Measurements from ENCODE around the gene KLRB1.
"Not testable (repeated sequence)": the region's sequence is repeated elsewhere in the genome, so short reads cannot be mapped to it uniquely, and the experiment has no call there.

The KLRB1 gene

DNA sequence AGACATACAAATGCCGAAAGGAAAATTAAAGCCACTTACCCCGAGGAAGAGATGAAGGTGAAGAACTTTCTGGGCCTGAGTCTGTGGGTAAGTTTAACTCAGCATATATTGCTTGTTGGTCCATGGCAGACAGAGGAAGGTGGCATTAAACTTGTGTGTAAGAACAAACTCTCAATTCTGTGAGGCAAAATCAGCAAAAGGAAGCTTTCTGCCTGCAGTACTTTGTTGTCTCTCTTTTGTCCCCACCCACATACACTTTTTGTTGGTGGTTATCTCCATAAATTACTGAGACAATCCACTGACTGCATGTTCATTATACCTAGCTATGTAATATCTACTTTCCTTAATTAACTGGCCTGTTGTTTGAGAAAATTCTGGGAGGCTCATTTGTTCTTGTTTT lies at the start of gene KLRB1:
KLRB1 (minus strand) TSS at position 201 of the 400 bp plus-strand sequence; CDS start at position 124, 77 bp downstream.
- no peak for DNase-seq (ENCODE audit: low read depth)

DNA sequence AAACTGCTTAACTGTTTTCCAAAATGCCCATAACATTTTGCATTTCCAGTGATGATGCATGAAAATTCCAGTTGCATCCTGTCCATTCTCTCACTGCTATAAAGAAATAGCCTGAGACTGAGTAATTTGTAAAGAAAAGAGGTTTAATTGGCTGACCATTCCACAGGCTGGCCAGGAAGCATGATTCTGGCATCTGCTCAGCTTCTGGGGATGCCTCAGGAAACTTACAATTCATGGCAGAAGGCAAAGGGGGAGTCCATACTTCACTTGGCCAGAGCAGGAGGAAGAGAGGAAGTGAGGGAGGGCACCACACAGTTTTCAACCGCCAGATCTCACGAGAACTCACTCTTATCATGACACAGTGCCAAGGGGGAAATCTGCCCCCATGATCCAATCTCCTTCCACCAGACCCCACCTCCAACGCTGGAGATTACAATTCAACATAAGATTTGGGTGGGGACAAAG lies 43.6 kb upstream of the KLRB1 start:
- no peak for DNase-seq (ENCODE audit: low read depth)

DNA sequence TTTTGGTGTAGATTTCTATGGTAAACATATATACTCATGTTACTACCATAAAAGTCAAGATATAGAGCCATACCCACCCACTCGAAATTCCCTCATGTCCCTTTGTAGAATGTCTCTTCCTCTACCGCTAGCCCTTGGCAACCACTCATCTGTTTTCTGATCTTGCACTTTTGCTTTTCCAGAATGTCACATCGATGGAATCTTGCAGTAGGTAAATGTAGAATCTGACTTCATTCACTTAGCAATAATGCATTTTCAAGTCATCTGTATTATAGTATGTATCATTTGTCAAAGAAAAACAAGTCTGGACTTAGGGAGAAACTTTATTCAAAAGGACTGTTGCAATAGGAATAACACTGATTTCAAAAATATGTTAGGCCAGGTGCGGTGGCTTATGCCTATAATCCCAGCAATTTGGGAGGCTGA lies 42.4 kb upstream of the KLRB1 start:
- no peak for DNase-seq (ENCODE audit: low read depth)

DNA sequence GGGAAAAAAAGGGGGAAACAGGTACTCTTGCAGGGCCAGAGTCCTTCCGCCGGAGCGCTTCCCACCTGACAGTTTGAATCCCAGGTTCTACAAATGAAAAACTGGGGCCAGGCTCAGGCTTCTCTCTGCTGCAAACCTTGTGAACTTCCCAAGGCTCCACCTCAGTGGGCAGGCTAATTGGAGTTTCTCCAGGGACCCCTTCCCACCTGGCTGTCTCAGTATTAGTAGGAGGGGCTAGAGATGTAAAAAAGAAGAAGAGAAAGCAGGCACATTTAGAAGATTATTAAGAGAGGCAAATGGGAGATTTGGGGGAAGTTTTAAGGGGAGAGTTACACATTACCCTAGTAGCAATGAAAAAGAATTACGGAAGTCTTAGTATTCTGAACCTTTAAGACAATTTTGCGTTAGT lies 41.8 kb upstream of the KLRB1 start:
- no peak for DNase-seq (ENCODE audit: low read depth)

DNA sequence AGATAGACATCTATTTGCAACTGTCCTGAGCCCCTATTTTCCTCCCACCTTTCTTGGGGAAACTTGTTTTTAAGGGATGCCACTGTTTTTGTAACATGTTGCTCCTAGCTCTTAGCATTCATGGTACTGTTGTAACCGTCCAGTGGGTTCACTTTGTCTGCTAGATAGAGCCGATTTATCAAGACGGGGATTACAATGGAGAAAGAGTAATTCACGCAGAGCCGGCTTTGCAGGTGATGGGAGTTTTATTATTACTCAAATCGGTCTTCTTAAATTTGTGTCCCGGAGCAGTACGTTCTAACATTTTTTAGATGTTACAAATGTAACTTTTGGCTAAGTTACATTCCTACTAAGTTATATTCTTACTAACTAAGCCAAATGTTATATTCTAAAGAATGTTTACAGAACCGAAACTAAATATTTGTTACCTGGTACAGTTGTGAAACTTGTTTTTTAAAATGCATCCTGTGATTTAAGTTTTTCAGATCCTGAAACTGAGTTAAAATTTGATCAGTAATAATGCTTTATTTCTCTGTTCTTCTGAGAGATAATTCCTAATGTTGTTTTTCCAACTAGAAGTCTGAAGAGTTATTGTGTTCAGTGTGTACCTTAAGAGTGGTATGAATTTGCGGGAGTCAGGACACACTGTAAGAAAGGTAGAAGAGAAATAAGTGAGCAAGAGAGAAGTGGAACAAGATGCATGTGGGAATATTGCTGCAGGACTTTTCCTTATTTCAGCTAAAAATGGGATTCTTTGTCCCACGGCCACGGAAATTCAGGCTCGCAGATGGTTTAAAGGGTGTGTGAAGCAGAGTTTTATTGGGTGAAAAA lies 41.2 kb upstream of the KLRB1 start:
- no peak for DNase-seq (ENCODE audit: low read depth)

DNA sequence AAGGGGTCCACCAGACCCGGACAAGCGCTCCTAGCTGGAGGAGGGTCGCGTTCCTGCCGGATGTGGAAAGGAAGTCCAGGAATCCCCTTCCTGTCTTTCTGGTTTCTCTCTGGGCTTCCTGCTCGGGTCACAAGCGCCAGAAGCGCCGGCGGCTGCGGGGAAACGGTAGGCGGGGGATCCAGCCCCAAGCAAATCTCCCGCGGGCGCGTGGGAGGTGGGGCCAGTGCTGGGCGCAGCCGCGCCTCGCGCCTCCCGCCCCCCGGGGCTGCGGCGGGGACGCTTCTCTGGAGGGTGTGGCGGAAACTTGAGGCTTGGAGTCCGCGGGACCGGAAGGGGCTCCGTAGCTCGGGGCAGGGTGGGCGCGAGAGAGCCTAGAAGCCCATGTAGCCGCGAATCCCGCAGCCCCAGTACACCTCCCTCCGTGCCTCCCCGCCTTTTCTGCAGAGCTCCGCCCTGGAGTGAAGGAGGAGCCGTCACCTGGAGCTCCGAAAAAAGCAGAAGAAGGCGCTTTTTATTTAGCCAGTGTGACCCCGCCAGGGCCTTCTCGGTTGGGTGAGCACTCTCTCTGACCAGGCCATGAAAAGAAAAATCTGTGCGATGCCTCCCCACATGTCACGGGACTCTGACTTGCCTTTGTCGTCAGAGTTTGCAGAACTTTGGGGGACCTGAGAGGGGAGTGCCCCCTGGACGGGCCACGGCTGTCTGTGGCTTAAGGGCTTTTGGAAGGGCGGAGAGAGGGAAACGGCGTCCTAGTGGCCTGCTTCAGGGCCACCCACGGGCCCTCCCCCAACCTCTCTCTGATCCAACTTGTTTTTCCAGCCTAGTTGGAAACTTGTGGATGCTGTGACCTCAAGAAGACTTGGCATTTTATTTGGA lies 40.3 kb upstream of the KLRB1 start:
- peak; percentile 80 for DNase-seq (ENCODE audit: low read depth)

DNA sequence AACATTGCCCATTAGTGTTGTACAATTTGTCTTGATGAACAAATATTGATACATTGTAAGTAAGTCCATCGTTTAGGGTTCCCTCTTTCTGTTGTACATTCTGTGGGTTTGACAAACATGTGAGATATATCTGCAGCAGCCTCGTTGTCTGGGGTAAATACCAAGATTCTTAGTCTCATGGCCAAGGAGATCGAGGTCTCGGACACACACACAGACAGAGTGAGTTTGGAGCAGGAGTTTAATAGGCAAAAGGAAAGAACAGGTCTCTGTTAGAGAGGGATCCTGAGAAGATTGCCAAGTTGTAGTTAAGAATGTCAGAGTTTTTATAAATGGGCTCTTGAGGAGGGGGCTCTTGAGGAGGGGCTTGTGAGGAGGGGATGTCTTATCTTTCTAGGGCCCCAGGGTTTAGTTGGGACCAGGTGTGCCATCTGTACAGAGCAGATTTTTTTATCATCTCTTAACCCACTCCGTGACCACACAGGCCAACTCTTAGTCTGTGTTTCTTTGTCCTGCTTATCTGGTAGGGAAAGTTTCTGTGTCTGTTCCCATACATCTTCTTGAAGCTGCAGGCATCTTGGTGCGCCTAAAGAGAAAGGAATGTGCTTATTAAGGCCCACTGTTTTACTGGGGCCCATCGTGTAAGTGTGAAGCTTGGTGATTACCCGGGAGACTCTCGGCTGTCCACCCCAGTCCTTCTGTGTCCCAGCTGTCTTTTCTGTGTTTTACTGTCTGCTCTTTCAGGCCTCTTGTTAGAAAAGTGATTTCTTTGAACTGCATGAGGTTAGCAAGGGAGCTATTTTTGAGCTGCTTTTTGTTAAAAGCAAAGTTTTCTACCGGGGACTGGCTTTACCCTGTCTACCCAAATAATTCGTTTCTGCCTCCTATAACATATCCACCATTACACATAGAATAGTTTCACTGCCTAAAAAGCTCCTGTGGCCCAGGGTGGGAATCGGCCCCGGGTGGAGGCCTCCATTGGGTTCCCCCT lies 39.4 kb upstream of the KLRB1 start:
- DNase-seq (ENCODE audit: low read depth) = no peak

DNA sequence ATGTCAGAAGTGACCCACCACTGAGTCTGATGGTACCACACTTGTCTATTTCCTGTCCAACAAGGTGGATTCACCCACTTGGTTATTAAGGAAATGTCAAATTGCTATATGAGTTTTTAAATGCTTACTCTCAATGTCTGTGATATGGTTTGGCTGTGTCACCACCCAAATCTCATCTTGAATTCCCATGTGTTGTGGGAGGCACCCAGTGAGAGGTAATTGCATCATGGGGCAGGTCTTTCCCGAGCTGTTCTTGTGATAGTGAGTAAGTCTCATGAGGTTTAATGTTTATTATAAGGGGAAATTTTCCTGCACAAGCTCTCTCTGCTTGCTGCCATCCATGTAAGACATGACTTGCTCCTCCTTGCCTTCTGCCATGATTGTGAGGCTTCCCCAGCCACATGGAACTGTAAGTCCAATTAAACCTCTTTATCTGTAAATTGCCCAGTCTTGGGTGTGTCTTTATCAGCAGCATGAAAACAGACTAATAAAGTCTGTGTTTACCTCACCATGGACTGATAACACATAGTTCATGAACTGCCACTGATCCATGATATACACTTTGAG lies 37.4 kb upstream of the KLRB1 start:
- not testable (repeated sequence) for DNase-seq (ENCODE audit: low read depth)

DNA sequence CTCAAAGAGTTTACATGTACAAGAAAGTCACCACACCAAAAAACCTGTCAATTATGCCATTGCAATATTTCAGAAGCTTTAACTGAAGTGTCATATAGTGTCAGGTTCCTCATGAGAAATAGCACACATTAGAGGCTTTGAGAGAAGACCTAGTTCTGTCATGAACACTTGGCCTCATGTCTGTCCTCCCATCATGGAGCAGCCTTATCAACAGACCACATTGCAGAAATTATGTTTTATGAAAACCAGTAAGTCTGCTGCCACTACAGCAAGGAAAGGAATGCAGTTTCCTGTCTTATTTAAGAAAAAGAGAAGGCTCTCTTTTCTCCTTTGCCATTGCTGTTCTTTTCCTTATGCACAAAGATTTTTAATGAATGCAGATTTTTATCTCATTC lies 35.5 kb upstream of the KLRB1 start:
- DNase-seq (ENCODE audit: low read depth) = no peak

DNA sequence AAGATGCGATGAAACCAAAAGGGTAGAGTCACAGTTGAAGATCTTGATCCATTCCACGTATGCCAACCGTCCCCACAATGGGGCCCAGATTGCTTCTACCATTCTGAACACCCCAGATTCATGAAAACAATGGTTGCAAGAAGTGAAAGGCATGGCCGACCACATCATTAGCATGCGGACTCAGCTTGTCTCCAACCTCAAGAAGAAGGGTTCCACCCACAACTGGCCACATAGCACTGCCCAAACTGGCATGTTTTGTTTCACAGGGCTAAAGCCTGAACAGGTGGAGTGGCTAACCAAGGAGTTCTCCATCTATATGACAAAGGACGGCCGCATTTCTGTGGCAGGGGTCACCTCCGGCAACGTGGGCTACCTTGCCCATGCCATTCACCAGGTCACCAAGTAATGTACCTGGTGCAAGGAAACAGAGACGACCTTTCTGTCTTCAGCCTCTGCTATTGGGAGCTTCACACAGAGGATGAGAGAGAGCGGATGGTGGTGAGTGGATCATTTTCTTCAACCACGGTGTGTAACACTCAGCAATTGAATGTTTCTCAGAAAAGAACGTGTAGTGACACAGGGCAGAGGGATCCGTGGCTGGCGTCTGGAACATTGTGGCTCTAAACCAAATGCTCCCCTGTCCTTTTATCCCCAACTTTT lies 35.0 kb upstream of the KLRB1 start:
- DNase-seq (ENCODE audit: low read depth) = no peak

DNA sequence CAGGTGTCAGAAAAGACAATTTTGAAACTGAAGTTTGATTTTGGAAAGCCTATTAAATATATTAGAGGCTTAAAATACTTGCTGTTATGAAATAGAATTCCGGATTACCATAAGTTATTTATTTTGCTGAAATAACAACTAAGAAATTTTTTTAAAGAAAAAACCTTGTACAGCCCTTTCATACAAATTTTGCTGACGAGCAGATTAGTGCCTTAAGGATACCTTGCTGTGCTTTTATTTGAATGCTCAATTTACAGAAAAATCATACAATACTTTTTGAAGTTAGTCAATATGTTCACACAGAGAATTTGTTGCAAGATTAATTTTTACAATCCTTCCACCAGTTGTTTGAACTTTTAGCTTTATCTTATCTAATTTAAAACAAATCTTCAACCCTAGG lies 32.3 kb upstream of the KLRB1 start:
- DNase-seq (ENCODE audit: low read depth) = no peak

DNA sequence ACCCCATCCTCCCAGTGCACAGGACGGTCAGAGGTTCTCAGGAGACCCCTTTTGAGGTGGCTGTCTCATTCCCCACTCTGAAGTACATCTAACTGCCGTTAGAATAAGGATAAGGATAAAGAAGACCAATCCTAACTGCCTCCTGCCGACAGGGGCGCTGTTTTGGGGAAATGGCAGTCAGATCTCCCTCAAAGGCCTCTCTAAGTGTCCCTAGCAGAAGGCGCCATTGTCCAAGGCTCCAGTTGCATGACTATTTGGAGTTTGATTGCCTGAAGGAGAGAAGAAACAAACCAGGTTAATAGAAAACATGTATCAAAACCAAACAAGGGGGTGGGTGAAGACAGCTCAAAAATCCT lies 29.1 kb upstream of the KLRB1 start:
- no peak for DNase-seq (ENCODE audit: low read depth)

DNA sequence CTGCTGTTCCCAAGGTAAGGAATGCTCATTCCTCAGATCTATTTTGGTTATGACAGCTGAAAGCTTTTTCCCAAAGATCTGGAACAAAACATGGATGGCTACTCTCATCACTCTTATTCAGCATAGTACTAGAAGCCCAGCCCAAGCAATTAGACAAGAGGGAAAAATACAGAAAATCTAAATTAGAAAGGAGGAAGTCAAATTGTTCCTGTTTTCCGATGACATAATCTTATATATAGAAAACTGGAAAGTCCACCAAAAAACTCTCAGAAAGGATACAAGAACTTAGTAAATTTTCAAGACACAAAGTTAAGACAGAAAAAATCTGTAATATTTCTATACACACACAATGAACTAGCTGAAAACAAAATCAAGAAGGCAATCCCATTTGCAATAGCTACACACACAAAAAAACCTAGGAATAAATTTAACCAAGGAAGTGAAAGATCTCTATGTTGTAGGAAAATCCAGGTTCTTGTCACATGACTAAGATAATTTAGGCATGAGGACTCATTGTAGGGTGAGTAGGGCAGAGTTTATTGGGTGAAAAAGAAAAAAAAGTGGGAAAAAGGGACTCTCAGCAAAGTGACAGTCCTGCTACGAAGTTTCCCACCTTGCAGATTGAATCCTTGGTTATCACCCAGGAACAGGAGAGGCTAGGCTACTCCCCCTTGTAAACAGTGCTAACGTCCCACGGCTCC lies 28.6 kb upstream of the KLRB1 start:
- no peak for DNase-seq (ENCODE audit: low read depth)

DNA sequence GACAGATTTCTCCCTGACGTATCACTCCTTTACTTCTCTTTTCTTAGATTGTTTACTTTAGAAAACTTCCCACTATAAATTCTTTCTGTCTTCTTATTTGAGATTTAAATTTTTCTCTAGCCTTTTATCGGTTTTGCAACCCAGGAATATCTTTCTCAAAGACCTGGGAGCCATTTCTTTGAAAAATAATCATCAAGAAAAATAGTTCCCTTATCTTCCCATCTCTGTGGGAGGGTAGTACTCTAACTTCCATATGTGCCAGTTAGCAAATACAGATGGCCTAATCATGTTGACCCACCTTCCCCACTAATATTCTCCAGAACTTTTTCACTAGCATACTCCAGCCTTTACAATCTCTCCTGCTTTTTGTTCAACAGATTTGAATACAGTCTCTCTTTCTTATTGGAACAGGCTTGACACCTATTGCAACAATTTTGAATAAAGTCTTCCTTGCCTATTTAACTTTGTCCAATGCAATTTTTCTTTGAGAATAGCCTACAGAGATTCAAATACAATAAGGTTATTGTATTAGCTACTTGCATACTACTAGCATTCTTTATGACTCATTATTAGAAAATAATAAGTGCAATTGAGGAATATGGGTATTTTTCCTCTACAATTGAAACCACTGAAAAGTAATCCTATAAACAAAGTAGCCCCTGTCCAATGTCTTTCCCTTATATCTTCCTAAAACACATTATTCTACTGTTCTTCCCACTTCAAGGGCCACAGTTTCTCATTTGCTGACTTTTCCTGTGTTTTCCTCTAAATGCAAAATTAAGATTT lies 27.4 kb upstream of the KLRB1 start:
- no peak for DNase-seq (ENCODE audit: low read depth)

DNA sequence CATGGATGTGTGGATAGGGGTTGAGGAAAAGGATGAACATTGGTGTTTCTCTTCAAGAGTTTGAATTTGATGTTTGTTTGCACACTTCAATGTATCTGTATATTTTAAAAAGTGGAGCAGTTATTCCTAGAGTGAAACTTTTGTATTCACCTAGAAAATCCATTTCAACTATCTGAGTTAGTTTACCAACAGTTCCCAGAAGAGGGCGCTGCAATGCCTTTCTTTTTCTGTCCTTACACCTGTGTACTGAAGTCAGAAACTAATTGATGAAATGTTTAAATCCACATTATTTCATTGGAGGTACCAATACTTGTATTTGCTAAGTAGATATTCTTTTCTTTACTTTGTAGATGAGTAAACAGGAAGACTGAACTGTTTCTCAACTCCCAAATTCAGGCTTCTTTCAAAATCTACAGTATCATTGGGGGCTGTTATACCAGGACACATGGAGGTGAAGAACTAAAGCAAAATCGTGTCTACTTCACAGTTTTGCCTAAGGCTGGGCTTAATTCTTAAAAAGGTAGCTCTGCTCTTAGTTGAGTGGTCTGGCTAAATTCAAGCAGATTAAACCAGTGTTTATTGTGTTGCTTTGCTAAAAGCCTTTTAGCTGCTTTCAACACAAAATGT lies 26.6 kb upstream of the KLRB1 start:
- DNase-seq (ENCODE audit: low read depth) = peak; percentile 73

DNA sequence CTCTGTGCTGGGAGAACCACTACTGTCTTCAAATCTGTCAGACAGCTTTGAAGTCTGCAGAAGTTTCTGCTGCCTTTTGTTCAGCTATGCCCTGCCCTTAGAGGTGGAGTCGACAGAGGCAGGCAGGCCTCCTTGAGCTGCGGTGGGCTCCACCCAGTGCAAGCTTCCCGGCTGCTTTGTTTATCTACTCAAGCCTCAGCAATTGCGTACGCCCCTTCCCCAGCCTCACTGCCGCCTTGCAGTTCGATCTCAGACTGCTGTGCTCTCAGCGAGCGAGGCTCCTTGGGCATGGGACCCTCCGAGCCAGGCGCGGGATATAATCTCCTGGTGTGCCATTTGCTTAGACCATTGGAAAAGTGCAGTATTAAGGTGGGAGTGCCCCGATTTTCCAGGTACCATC lies 25.1 kb upstream of the KLRB1 start:
- no peak for DNase-seq (ENCODE audit: low read depth)

DNA sequence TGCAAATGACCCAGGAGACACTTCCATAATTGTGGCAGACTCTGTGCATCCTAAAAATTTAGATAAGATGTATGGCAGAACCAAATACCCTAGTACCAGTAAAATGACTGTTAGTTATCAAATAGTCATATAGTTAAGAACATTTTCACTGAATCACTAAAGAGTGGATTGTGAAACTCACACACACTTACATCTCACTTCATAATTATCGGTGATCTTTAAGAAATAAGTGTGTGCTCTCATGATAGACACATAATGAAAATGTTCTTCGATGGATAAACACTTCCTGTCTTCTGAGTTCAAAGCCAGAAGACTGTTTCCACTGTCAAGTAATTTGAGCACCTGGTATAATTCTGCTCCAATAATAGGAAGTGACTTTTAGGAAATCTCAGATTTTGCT lies 19.1 kb upstream of the KLRB1 start:
- no peak for DNase-seq (ENCODE audit: low read depth)

DNA sequence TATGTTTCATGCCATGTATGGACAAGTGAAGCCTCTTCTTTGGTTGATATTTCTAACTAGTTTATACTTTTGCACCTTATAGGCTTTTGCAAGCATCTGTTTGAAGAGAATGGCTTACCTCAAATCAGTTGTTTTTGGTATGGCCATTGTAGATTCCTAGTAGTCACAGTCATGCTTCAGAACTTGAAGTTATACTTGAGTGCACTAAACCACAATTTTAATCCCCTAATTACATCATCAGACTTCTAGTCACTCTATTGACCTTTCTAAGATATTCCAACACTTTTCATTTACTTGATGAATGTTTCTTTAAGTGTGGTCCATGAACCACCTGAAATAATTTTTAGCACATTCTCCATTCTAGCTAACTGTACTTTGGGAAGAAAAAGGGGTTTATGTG lies 18.6 kb upstream of the KLRB1 start:
- DNase-seq (ENCODE audit: low read depth) = no peak

DNA sequence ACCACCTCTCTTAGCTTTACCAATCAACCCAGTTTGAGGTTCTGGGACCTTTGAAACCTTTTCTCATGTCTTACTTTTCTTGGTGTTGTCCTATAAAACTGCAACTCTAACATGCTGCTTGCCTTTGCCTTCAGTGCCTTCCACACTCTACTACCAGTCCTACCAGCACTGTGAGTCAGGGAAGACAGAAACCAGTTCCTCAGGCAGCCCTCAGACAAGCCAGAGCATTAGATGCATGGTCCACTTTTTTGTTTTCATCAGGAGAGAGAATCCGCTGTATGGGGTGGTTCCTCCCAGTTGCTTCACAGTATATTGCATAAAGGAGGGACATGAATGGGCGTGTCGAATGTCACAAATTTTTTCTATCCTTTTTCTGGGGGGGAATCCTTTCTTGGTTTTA lies 17.3 kb upstream of the KLRB1 start:
- no peak for DNase-seq (ENCODE audit: low read depth)

Measured in activated T-cell treated with anti-CD3 and anti-CD28 coated beads for 1 hour (primary cell).